ENCODE results near the gene TLR7.

TLR7 gene

GRCh38 chrX:12910423-12911121 is 43.7 kb downstream of the TLR7 start:
- H3K9ac ChIP-seq (ENCODE audit: insufficient read length), result no peak overlapping the region
- no peaks in the 10 kb centered on the region for H3K36me3 ChIP-seq (ENCODE audit: insufficient read depth, low read length)
- DNase-seq (ENCODE audit: low read depth, low spot score), result no peak
- H3K27ac ChIP-seq, result no peak overlapping the region
- TF ChIP-seq POLR2AphosphoS5 (IDR thresholded peaks at IDR 0.05; ENCODE audit: borderline replicate concordance, low read depth, low read length) (no peak), FOXP2 (optimal IDR thresholded peaks at IDR 0.05; ENCODE audit: control extremely low read depth, extremely low read length, insufficient read depth) (no peak), EZH2 (IDR thresholded peaks at IDR 0.05) (no peak)
- no peak overlapping the region for H3K4me3 ChIP-seq
- no peaks in the 10 kb centered on the region for H3K9me3 ChIP-seq (ENCODE audit: low read depth, low read length)

- no peak overlapping the region for H3K9ac ChIP-seq (ENCODE audit: insufficient read length)
- DNase-seq (ENCODE audit: low read depth, low spot score), result no peak
- no peak for TF ChIP-seq POLR2AphosphoS5 (IDR thresholded peaks at IDR 0.05; ENCODE audit: borderline replicate concordance, low read depth, low read length)
- no peak for TF ChIP-seq FOXP2 (optimal IDR thresholded peaks at IDR 0.05; ENCODE audit: control extremely low read depth, extremely low read length, insufficient read depth)
- TF ChIP-seq EZH2 (IDR thresholded peaks at IDR 0.05), result no peak
- H3K36me3 ChIP-seq (ENCODE audit: insufficient read depth, low read length), result no peaks in the 10 kb centered on the region
- H3K4me3 ChIP-seq, result no peak overlapping the region
- no peaks in the 10 kb centered on the region for H3K9me3 ChIP-seq (ENCODE audit: low read depth, low read length)
- H3K27ac ChIP-seq, result no peak overlapping the region
These were observed 44.2 kb downstream of the TLR7 start for GRCh38 chrX:12911122-12911470.

DNA sequence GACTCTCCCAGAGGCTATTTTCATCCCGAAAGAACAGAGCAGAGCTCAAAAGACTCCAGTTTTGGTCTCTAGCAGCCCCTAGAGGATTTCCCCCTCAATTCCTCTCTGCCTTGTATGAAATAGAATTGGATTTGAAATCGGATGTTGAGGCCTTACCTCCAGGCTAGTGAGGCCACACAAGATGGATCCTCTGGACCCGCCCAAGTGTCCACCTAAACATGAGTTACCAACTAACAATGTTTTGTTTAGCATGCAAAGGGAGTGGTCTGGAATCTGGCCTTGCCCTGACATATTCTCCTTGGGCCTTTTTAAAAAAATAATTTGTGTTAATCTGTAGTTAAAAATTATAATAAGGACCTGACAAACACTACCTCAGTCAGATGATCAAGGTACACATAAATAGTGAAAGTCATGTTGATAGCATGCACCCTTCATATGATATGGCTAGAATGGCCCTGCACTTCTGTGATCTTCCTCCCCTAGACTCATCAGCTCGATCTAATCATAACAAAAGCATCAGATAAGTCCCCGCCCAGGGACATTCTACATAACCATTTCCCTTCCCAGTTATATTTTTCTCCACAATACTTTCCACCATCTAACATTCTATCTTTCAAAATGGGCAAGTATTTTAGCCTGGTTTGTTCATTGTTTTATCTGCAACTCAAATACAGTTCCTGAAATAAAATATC is 46.1 kb downstream of the TLR7 start:
- DNase-seq (ENCODE audit: low read depth, low spot score), result no peak
- no peaks in the 10 kb centered on the region for H3K36me3 ChIP-seq (ENCODE audit: insufficient read depth, low read length)
- no peak overlapping the region for H3K4me3 ChIP-seq
- H3K9me3 ChIP-seq (ENCODE audit: low read depth, low read length), result no peaks in the 10 kb centered on the region
- H3K9ac ChIP-seq (ENCODE audit: insufficient read length), result no peak overlapping the region
- H3K27ac ChIP-seq, result no peak overlapping the region
- TF ChIP-seq FOXP2 (optimal IDR thresholded peaks at IDR 0.05; ENCODE audit: control extremely low read depth, extremely low read length, insufficient read depth), result no peak
- TF ChIP-seq EZH2 (IDR thresholded peaks at IDR 0.05), result no peak
- no peak for TF ChIP-seq POLR2AphosphoS5 (IDR thresholded peaks at IDR 0.05; ENCODE audit: borderline replicate concordance, low read depth, low read length)

- TF ChIP-seq EZH2 (IDR thresholded peaks at IDR 0.05), result no peak
- TF ChIP-seq POLR2AphosphoS5 (IDR thresholded peaks at IDR 0.05; ENCODE audit: borderline replicate concordance, low read depth, low read length), result no peak
- TF ChIP-seq FOXP2 (optimal IDR thresholded peaks at IDR 0.05; ENCODE audit: control extremely low read depth, extremely low read length, insufficient read depth), result no peak
- H3K27ac ChIP-seq, result no peak overlapping the region
- no peak overlapping the region for H3K4me3 ChIP-seq
- no peak for DNase-seq (ENCODE audit: low read depth, low spot score)
- H3K9me3 ChIP-seq (ENCODE audit: low read depth, low read length), result no peaks in the 10 kb centered on the region
- H3K36me3 ChIP-seq (ENCODE audit: insufficient read depth, low read length), result no peaks in the 10 kb centered on the region
- H3K9ac ChIP-seq (ENCODE audit: insufficient read length), result no peak overlapping the region
These were observed 50.9 kb downstream of the TLR7 start for GRCh38 chrX:12917753-12918152.

DNA sequence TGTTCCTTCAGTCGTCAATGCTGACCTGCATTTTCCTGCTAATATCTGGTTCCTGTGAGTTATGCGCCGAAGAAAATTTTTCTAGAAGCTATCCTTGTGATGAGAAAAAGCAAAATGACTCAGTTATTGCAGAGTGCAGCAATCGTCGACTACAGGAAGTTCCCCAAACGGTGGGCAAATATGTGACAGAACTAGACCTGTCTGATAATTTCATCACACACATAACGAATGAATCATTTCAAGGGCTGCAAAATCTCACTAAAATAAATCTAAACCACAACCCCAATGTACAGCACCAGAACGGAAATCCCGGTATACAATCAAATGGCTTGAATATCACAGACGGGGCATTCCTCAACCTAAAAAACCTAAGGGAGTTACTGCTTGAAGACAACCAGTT is 52.2 kb downstream of the TLR7 start:
- Histone ChIP-seq H3K4me3 (no peak overlapping the region), H3K36me3 (ENCODE audit: insufficient read depth, low read length) (no peaks in the 10 kb centered on the region), H3K27ac (no peak overlapping the region), H3K9ac (ENCODE audit: insufficient read length) (no peak overlapping the region), H3K9me3 (ENCODE audit: low read depth, low read length) (no peaks in the 10 kb centered on the region)
- no peak for DNase-seq (ENCODE audit: low read depth, low spot score)
- TF ChIP-seq FOXP2 (optimal IDR thresholded peaks at IDR 0.05; ENCODE audit: control extremely low read depth, extremely low read length, insufficient read depth) (no peak), POLR2AphosphoS5 (IDR thresholded peaks at IDR 0.05; ENCODE audit: borderline replicate concordance, low read depth, low read length) (no peak), EZH2 (IDR thresholded peaks at IDR 0.05) (no peak)

GRCh38 chrX:12919620-12920019 is 52.7 kb downstream of the TLR7 start:
- Histone ChIP-seq H3K9me3 (ENCODE audit: low read depth, low read length) (no peaks in the 10 kb centered on the region), H3K27ac (no peak overlapping the region)

DNA sequence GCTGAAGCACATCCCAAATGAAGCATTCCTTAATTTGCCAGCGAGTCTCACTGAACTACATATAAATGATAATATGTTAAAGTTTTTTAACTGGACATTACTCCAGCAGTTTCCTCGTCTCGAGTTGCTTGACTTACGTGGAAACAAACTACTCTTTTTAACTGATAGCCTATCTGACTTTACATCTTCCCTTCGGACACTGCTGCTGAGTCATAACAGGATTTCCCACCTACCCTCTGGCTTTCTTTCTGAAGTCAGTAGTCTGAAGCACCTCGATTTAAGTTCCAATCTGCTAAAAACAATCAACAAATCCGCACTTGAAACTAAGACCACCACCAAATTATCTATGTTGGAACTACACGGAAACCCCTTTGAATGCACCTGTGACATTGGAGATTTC is 54.1 kb downstream of the TLR7 start:
- TF ChIP-seq EZH2 (IDR thresholded peaks at IDR 0.05) (no peak), FOXP2 (optimal IDR thresholded peaks at IDR 0.05; ENCODE audit: control extremely low read depth, extremely low read length, insufficient read depth) (no peak), POLR2AphosphoS5 (IDR thresholded peaks at IDR 0.05; ENCODE audit: borderline replicate concordance, low read depth, low read length) (no peak)
- DNase-seq (ENCODE audit: low read depth, low spot score), result no peak
- Histone ChIP-seq H3K9ac (ENCODE audit: insufficient read length) (no peak overlapping the region), H3K36me3 (ENCODE audit: insufficient read depth, low read length) (no peaks in the 10 kb centered on the region), H3K9me3 (ENCODE audit: low read depth, low read length) (no peaks in the 10 kb centered on the region), H3K27ac (no peak overlapping the region), H3K4me3 (no peak overlapping the region)

More at GRCh38 chrX:12919620-12920019, 52.7 kb downstream of the TLR7 start:
- H3K4me3 ChIP-seq, result no peak overlapping the region
- no peak for DNase-seq (ENCODE audit: low read depth, low spot score)
- no peak overlapping the region for H3K9ac ChIP-seq (ENCODE audit: insufficient read length)
- TF ChIP-seq FOXP2 (optimal IDR thresholded peaks at IDR 0.05; ENCODE audit: control extremely low read depth, extremely low read length, insufficient read depth), result no peak
- TF ChIP-seq POLR2AphosphoS5 (IDR thresholded peaks at IDR 0.05; ENCODE audit: borderline replicate concordance, low read depth, low read length), result no peak
- TF ChIP-seq EZH2 (IDR thresholded peaks at IDR 0.05), result no peak
- no peaks in the 10 kb centered on the region for H3K36me3 ChIP-seq (ENCODE audit: insufficient read depth, low read length)

DNA sequence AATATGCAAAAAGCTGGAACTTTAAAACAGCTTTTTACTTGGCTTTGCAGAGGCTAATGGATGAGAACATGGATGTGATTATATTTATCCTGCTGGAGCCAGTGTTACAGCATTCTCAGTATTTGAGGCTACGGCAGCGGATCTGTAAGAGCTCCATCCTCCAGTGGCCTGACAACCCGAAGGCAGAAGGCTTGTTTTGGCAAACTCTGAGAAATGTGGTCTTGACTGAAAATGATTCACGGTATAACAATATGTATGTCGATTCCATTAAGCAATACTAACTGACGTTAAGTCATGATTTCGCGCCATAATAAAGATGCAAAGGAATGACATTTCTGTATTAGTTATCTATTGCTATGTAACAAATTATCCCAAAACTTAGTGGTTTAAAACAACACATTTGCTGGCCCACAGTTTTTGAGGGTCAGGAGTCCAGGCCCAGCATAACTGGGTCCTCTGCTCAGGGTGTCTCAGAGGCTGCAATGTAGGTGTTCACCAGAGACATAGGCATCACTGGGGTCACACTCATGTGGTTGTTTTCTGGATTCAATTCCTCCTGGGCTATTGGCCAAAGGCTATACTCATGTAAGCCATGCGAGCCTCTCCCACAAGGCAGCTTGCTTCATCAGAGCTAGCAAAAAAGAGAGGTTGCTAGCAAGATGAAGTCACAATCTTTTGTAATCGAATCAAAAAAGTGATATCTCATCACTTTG is 55.2 kb downstream of the TLR7 start:
- Histone ChIP-seq H3K9ac (ENCODE audit: insufficient read length) (no peak overlapping the region), H3K36me3 (ENCODE audit: insufficient read depth, low read length) (no peaks in the 10 kb centered on the region), H3K27ac (no peak overlapping the region), H3K9me3 (ENCODE audit: low read depth, low read length) (no peaks in the 10 kb centered on the region), H3K4me3 (no peak overlapping the region)
- TF ChIP-seq EZH2 (IDR thresholded peaks at IDR 0.05), result no peak
- TF ChIP-seq FOXP2 (optimal IDR thresholded peaks at IDR 0.05; ENCODE audit: control extremely low read depth, extremely low read length, insufficient read depth), result no peak
- no peak for TF ChIP-seq POLR2AphosphoS5 (IDR thresholded peaks at IDR 0.05; ENCODE audit: borderline replicate concordance, low read depth, low read length)
- no peak for DNase-seq (ENCODE audit: low read depth, low spot score)
